ENCODE measurements around the gene GLMN.
"Not testable (repeated sequence)": the region's sequence is repeated elsewhere in the genome, so short reads cannot be mapped to it uniquely, and the experiment has no call there.

GLMN gene

DNA sequence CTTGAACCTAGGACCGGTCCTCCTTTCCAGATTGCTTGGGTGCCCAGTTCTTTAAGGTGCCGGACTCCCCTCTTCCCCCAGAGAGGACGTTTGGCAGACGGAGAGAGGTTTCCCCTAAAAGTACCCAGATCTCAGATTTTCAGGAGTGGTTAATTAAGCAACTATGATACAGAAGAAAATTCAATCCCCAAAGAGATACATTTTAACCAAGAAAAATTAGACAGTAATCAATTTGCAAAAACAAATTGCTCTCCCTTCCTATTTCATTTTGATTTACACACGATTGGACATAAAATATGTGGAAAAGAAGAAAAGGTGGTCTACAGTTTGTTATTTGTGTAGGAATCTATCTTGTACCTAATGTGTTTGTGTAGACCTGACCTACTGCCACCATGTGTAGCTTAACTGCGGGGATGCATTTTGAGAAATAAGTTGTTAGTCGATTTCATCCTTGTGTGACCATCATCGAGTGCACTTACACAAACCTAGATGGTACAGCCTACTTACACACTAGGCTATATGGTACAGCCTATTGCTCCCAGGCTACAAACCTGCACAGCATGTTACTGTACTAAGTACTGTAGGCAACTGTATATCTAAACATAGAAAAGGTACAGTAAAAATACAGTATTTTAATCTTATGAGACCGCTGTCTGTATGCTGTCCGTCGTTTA, 827 bp upstream of the GLMN start:
- DNase-seq (ENCODE audit: low read depth in 2 of 3, low spot score in 2 of 3): no peak

DNA sequence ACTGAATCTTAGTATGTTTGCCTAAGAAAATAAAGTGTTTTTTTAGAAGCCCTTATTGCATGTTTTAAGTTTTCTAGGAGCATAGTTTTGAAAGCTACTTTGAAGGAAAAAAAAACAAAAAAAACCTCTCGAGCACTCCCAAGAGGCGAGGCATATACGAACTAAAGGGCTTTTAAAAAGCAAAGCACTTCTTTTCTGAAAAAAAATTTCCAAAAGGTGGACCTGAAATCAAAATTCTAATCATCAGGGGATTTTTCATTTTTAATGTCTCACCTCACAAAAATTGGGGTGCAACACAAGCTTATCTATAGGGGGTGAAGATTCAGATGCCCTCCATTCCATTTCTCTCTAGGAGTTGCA, 594 bp downstream of the GLMN start:
- DNase-seq (ENCODE audit: low read depth in 2 of 3, low spot score in 2 of 3): no peak

DNA sequence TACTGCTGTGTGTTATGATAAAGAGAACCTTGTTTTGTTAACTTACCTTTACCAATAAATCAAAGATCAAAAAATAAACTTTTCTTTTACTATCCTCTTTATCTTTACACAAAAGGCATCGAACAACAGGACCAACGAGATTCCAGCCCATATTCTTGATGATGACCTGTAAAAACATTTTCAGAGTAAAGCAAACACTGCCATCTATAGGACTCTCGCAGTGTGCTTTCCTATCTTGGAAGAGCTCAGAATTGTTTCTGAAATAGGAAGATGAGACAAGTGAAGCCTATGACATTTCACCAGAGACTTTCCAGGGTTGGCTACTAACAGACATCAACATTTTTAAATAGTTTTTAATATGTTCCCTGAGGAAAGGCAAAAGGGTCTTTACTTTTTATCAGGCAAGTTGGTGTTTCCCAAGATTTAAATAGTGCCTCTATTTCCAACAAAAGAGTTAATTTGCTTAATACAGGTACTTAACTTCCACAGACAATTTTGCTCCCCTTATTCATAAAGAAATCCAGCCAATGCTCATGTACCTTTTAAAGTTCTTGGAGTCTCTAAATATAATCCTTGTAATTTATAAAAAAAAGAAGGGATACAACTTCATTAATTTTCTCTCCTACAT, 7.3 kb downstream of the GLMN start:
- DNase-seq (ENCODE audit: low read depth in 2 of 3, low spot score in 2 of 3): no peak

DNA sequence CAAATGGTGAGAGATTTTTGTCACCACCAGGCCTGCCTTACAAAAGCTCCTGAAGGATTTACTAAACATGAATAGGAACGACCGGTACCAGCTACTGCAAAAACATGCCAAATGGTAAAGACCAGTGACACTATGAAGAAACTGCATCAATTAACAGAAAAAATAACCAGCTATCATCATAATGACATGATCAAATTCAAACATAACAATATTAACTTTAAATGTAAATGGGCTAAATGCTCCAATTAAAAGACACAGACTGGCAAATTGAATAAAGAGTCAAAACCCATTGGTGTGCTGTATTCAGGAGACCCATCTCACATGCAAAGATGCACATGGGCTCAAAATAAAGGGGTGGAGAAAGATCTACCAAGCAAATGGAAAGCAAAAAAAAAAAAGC, 17.4 kb downstream of the GLMN start:
- not testable (repeated sequence) for DNase-seq (ENCODE audit: low read depth in 2 of 3, low spot score in 2 of 3)

DNA sequence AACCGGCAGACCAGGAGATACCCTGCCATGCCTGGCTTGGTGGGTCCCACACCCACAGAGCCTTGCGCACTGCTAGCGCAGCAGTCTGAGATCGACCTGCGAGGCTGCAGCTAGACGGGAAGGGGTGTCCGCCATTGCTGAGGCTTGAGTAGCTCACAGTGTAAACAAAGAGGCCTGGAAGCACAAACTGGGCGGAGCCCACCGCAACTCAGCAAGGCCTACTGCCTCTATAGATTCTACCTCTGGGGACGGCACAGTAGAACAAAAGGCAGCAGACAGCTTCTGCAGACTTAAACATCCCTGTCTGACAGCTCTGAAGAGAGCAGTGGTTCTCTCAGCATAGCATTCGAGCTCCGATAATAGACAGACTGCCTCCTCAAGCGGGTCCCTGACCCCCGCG, 19.0 kb downstream of the GLMN start:
- not testable (repeated sequence) for DNase-seq (ENCODE audit: low read depth in 2 of 3, low spot score in 2 of 3)

DNA sequence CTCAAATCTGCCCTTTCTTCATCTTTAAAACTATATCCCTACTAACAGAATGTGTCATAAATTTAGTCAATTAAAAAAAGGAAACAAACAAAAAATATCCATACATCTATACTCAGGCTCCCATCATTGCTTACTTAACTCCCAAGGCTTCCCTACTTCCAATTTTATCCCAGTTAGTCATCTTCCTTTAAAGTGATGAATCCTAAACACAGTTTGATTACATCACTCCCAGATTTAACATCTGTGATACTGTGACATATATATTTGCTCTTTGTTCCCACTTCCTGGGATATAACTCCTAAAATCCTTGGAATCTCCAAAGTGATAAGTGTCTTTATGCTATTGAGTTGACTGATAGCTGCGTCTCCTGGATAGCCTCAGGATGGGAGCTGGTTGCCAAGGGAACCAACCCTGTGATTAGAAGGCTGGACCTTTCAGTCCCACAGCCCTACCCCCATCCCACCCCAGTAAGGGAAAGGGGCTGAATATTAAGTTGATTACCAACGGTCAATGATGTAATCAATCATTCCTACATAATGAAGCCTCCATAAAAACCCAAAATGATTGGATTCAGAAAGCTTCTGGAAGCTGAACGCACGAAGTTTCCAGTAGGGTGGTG, 21.6 kb downstream of the GLMN start:
- no peak for DNase-seq (ENCODE audit: low read depth in 2 of 3, low spot score in 2 of 3)

DNA sequence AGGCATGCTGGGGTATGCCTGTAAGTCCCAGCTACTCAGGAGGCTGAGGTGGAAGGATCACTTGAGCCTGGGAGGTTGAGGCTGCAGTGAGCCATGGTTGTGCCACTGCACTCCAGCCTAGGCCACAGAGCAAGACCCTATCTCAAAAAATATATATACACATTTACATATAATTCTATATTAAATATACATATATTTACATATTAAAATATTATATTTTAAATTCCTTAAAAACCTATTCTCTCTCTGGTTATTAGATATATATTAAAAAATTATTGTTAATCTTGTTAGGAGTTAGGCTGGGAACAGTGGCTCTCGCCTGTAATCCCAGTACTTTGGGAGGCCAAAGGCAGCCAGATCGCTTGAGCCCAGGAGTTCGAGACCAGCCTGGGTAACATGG, 22.7 kb downstream of the GLMN start:
- DNase-seq (ENCODE audit: low read depth in 2 of 3, low spot score in 2 of 3): no peak

DNA sequence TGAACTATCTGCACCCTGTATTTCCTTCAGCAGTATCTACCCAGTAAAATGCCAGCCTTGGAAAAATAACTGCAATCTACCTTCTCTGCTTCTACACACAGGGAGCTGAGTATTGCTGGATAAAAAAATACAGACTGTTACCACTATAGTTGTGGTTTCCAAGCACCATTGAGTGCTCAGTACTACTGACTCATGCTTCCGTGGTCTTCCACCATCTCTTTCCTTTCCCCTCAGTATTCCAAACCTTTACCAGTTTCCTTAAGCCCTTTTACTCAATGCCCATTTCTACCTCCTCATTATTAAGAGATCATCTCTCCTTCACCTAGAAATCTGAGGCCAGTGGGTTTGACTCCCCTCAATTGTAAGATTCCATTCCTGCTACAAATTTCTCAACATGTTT, 23.8 kb downstream of the GLMN start:
- DNase-seq (ENCODE audit: low read depth in 2 of 3, low spot score in 2 of 3): no peak

DNA sequence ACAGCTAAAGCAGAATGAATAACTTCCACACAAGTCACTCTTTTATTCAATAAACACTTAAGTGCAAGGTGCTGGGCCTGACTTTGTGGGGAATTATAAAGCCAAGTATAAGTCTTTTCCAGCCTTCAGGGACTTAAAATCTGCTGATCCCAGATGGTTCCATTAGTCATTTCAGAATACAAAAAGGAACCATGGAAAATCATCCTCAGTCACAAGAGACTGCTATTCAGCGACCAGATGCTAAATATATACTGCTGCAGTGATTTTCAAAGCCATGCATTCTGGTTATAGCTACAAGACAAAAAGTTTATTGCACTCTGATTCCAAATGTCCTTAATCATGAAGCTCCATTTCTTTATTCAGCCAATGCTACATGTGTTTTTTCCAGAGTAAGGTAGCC, 25.7 kb downstream of the GLMN start:
- DNase-seq (ENCODE audit: low read depth in 2 of 3, low spot score in 2 of 3): no peak

DNA sequence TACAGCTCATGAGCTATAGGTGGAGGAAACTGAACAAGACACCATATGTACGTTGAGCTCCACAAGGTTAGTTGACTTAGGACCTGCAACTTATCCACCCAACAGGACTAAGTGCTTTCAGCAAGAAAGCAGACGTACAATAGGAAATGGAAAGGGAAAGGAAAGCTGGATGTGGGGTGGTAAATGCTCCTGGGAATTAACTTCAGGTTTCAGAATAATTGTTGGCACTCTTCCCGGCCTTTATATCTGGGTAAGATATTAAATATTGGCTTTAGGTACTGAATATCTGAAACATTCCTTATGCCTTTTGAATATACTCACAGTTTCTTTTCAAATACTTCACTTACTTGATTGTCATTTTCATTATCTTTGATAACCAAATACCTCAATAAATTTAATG, 36.3 kb downstream of the GLMN start:
- no peak for DNase-seq (ENCODE audit: low read depth in 2 of 3, low spot score in 2 of 3)

DNA sequence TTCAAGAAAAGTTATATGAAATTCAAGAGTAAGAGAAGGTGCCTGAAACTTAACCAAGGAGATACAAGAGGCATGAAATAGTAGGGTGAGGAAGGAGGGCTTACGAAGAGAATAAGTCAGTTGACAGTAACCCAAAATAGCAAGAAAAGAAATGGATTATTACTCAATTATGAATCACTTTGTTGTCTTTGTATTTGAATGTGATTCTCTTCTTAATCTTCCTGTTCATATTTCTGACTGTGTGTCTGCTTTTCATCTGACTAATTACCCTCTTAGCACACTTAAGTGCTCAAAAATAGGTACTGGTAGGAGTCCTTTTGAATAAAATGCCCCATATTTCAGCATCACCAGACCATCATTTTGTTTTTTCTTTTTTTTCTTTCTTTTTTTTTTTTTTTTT, 39.4 kb downstream of the GLMN start:
- DNase-seq (ENCODE audit: low read depth in 2 of 3, low spot score in 2 of 3): no peak

DNA sequence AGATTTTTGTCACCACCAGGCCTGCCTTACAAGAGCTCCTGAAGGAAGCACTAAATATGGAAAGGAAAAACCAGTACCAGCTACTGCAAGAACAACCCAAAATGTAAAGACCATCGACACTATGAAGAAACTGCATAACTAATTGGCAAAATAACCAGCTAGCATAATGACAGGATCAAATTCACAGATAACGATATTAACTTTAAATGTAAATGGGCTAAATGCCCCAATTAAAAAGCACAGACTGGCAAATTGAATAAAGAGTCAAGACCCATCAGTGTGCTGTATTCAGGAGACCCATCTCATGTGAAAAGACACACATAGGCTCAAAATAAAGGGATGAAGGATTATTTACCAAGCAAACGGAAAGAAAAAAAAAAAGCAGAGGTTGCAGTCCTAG, 44.1 kb downstream of the GLMN start:
- not testable (repeated sequence) for DNase-seq (ENCODE audit: low read depth in 2 of 3, low spot score in 2 of 3)

DNA sequence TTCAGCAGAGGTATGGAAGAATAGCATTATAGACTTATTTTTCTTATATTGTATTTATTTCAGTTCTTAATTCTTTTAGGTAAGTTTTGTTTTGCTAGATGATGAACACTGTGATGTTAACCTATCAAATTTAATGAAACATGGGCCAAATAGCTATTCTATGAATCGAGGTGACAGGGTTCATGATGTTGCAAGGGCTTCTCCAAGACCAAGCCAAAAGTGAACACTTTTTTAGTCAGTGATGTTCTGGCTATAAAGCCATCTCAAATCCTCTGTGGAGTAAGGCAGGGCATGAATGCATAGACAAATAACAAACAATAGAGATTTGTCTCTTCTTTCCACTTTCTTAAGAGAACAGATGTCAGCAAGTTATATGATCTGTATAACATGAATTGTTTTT, 54.4 kb downstream of the GLMN start:
- no peak for DNase-seq (ENCODE audit: low read depth in 2 of 3, low spot score in 2 of 3)

DNA sequence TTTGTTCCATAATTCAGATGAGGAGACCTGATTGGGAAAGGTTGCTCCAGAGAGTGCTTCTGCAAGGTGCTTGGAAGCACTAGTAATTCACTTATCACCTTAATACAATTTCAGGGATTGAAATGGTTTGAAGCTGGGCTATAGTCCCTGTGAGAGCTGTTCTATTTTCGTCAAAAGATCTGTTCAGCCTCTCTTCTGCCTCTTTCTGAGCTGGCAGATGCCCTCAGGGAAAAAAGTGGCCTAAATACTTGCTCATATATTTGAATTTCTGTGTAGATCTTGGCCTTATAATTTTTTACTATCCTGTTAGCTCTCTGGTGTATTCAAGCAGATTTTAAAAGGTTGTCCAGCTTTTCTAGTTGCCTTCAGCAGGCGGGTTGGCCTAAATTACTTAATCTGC, 58.8 kb downstream of the GLMN start:
- DNase-seq (ENCODE audit: low read depth in 2 of 3, low spot score in 2 of 3): no peak

DNA sequence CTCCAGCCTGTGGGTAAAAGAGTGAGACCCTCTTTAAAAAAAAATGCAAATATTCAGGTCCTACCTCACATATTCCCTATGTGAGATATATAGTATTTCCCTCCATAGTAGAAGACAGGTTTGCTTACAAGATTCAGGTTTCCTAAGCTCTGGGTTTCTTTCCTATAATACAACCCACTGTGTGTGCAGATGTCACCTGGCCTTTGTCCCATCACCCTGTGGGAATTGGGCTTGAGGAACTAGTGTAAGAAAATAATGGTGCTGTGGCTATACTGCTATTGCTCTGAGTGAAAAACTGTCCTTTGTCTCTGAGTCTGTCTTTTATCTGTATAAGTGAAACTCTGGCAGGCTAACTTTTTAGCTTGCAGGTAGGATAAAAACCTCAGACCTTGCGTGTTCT, 68.1 kb downstream of the GLMN start:
- no peak for DNase-seq (ENCODE audit: low read depth in 2 of 3, low spot score in 2 of 3)

DNA sequence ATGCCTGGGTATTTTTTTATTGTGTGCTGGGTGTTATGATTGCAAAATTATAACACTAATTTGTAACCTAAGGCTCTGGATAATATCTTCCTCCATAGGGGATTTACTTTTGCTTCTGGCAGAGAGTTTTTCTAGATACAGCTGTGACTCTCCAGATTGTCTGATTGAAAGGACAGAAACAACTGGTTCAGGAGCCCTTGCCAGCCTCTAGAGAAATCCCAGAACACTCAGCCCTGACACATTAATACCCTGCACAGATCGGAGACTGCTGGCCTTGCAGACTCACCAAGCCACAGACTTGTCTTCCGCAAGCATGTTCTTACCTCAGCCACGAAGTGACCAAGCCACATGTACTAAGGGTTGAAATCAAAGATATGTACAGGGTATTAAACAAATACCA, 70.4 kb downstream of the GLMN start:
- no peak for DNase-seq (ENCODE audit: low read depth in 2 of 3, low spot score in 2 of 3)

DNA sequence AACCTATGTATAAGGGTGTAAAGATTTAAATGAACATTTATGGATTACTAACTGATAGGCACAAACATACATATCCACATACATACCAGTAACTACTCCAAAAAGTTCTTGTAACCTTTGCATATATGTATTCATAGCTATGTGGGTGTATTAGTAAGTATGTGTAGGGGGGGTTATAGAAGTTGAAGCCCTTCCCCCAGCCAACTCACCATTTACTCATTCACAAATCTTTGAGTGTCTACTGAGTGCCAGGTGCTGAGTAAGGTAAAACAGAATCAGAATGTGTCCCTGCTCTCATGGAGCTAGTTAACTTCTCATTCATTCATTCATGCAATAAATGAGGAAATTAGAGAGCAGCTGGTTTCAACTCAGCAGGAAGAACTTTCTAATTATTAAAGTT, 79.8 kb downstream of the GLMN start:
- no peak for DNase-seq (ENCODE audit: low read depth in 2 of 3, low spot score in 2 of 3)

DNA sequence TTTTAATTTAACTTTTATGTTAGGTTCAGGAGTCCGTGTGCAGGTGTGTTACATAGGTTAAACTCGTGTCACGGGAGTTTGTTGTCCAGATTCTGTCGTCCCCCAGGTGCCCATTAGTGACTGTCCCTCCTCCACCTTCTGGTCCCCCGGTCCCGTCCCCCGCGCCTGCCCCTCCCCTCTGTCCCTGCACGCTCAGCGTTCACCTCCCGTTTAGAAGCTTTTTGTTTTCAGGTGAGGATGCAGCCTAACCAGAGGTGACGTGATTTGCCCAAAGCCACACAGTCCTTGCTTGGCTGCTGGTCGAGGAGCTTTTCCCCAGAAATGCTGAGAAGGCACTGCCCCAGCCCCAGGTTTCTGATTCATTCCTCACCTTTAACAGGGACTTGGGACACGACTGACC, 80.2 kb downstream of the GLMN start:
- no peak for DNase-seq (ENCODE audit: low read depth in 2 of 3, low spot score in 2 of 3)

DNA sequence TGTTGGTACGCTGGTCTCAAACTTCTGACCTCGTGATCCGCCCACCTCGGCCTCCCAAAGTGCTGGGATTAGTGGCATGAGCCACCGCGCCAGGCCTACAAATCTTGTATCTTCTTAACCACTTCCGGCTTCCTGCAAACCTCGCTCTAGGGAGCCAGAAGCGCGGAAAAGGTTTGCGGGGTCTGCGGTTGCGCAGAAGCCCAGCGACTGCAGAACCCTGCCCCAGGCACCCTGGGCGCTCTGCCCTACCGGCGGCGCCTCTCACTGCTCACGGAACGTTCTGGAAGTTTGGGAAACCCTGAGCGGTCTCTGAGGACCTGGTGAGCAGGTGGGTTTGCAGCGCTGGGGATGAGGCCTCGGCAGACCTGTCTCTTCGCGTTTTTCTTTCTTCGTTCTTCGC, 81.1 kb downstream of the GLMN start, which contains the start of gene C1orf146:
Gene C1orf146 (plus strand): TSS at position 195 of the 400 bp plus-strand sequence. CDS start 13,506 bp downstream, outside the sequence.
- no peak for DNase-seq (ENCODE audit: low read depth in 2 of 3, low spot score in 2 of 3)

DNA sequence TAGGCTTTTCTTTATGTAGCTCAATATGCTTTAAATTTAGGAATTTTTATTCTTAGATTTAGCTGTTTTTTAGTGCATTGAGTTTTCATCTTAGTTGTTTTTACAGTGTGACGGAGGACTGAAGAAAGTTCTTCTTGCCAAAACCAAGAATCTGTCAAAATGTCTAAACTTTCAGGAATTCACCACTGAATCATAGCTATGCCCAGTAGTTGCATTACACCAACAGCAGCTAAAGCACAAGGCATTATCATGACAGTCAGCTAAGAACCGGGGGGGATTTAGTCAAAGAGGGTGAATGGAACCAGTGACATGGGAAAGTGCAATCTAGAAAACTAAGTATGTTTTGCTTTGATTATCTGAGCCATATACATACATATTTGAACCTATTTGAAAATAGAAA, 87.6 kb downstream of the GLMN start:
- no peak for DNase-seq (ENCODE audit: low read depth in 2 of 3, low spot score in 2 of 3)

DNA sequence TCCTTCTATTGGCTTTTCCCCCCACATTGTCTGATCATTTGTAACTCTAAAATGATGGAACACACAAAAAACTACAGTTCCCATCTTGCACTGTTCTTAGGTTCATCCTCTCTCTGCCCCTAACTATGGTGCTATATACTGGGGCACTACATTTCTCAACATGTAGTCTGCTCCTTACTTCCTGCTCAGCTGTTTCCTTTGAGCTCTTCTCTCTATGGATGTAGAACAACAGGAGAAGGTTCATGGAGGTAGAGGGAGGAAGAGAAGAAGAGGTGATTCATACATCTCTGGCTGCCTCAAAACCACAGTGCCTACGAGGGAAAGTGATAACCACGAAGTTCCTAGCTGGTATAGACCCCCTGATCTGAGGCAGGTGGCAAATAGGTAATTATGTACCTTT, 88.1 kb downstream of the GLMN start:
- DNase-seq (ENCODE audit: low read depth in 2 of 3, low spot score in 2 of 3): no peak

DNA sequence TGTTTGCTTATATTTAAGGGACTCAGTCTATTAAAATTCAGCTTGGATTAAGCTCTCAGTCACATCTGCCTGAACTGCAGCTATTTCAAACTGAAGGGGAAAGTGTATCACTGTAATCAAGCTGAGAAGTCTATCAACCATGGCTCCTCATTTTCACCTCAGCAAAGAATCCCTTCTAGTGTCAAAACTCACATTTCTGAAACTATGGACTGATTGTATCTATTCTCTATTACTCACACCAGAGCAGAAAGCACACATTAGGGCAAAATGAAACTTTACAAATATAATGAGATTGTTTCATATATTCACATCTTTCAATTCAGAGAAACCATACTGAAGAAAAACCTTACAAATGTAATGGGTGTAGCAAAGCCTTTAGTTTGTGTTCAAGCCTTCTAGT, 95.7 kb downstream of the GLMN start:
- DNase-seq (ENCODE audit: low read depth in 2 of 3, low spot score in 2 of 3): no peak

DNA sequence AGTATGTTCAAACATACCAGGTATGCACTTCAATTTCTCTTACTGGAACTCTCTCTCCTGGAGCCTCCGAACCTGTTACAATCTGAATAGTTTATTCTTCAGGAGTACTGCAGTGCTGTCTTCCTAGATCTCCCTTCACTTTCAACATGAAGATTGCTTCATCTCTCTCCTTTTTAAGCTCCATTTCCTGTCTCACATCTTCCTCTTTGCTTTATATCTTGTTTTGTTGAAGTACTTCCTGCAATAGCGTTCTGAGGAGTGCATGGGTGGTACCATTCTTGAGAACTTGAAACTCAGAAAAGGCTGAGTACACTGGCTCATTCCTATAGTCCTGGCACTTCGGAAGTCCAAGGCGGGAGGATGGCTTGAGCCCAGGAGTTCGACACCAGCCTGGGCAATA, 96.8 kb downstream of the GLMN start:
- no peak for DNase-seq (ENCODE audit: low read depth in 2 of 3, low spot score in 2 of 3)

Data from activated CD8-positive, alpha-beta memory T cell treated with anti-CD3 and anti-CD28 coated beads for 48 hours (primary cell).